Measurements from ENCODE around the gene MICAL2.

Gene MICAL2

DNA sequence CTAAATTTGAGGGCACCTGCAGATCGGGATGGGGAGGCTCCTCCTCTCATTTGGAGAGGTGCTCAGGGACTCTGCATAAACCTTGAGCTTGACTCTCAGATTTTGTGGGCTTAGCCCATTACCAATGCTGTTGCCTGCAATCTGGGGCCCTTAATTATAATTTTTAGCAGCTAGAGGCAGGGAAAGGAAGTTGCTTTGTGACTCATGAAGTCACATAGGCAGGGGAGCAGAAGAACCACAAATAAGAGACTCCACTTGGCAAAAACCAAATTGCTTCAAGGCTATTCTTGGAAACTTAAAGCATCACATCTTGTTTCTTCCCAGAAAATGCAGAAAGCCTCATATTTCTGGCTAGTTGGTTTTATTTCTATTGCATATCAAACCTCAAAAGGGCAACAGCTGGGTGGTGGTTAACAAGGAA is 46.9 kb downstream of the MICAL2 start:
- Mint-ChIP-seq H3K4me1 (peaks cover 28% of the 10 kb centered on the region), H3K4me3 (no peak overlapping the region), H3K27ac (no peak overlapping the region), H3K36me3 (ENCODE audit: low read depth) (no peaks in the 10 kb centered on the region), H3K9me3 (no peaks in the 10 kb centered on the region), H3K27me3 (ENCODE audit: low read depth, poor library complexity) (peaks cover 29% of the 10 kb centered on the region)
- DNase-seq, result no peak
- TF ChIP-seq, protein P1, sequence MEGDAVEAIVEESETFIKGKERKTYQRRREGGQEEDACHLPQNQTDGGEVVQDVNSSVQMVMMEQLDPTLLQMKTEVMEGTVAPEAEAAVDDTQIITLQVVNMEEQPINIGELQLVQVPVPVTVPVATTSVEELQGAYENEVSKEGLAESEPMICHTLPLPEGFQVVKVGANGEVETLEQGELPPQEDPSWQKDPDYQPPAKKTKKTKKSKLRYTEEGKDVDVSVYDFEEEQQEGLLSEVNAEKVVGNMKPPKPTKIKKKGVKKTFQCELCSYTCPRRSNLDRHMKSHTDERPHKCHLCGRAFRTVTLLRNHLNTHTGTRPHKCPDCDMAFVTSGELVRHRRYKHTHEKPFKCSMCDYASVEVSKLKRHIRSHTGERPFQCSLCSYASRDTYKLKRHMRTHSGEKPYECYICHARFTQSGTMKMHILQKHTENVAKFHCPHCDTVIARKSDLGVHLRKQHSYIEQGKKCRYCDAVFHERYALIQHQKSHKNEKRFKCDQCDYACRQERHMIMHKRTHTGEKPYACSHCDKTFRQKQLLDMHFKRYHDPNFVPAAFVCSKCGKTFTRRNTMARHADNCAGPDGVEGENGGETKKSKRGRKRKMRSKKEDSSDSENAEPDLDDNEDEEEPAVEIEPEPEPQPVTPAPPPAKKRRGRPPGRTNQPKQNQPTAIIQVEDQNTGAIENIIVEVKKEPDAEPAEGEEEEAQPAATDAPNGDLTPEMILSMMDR (IDR thresholded peaks at IDR 0.05), result no peak

DNA sequence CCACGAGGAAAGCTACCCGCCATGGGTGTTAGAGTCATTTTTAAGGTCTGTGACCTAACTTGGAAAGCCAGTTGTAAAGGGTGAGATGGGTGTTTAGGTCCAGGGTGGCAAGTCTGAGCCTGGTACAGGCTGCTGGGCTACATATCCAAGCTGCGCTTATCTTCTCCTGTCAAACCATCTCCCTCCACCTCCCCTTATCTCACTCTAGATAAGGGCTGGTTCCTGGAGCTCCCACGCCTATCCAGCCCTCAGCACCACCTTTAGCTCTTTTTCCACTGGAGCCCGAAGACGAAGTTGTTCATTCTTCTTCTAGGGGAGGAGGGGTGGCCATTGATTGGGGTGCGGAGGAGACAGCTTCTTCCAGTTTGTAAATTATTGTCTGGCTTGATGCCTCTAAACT is 48.5 kb downstream of the MICAL2 start:
- TF ChIP-seq, protein P1 (IDR thresholded peaks at IDR 0.05), result no peak
- no peaks in the 10 kb centered on the region for H3K9me3 Mint-ChIP-seq
- peaks cover 38% of the 10 kb centered on the region for H3K4me1 Mint-ChIP-seq
- no peak for DNase-seq
- no peak overlapping the region for H3K4me3 Mint-ChIP-seq
- H3K36me3 Mint-ChIP-seq (ENCODE audit: low read depth), result no peaks in the 10 kb centered on the region
- peaks cover 32% of the 10 kb centered on the region for H3K27me3 Mint-ChIP-seq (ENCODE audit: low read depth, poor library complexity)
- H3K27ac Mint-ChIP-seq, result no peak overlapping the region

DNA sequence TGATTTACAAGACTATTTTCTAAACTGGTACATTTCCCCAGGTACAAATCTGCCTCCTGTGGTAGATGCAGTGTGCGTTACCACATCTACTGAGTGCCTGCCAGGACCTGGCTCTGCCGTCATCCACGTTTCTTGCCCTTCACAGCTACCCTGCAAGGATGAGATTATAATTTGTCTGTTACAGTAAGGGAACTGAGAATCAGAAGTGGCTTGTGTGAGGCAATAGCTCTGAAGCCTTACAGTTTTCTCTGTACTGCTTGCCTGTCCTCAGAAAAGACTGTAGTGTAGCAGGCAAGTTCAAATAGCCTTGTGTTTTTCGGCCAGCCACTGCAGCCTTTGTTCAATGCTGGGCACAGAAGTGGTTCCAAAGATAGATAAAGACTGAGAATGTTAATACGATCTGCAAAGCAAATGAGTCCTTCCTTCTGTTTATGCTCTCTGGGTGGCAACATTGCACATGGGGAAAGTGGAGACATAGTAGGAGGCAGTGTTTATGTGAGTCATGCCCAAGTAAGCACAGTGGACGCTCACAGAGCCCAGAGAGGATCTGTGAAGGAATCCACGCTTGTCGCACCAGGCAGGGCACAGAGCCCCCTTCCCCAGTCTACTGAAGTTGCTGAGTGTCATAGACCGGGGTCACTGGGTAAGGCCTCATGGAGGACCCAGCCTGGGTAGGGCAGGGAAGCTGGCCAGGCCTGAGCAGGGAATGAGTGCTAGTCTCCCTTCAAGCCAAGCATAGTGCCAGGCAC is 49.1 kb downstream of the MICAL2 start:
- H3K36me3 Mint-ChIP-seq (ENCODE audit: low read depth), result no peaks in the 10 kb centered on the region
- peaks cover 34% of the 10 kb centered on the region for H3K27me3 Mint-ChIP-seq (ENCODE audit: low read depth, poor library complexity)
- no peak for DNase-seq
- no peaks in the 10 kb centered on the region for H3K9me3 Mint-ChIP-seq
- TF ChIP-seq, protein P1 (IDR thresholded peaks at IDR 0.05), result no peak
- H3K4me1 Mint-ChIP-seq, result peaks cover 44% of the 10 kb centered on the region
- no peak overlapping the region for H3K27ac Mint-ChIP-seq
- no peak overlapping the region for H3K4me3 Mint-ChIP-seq

DNA sequence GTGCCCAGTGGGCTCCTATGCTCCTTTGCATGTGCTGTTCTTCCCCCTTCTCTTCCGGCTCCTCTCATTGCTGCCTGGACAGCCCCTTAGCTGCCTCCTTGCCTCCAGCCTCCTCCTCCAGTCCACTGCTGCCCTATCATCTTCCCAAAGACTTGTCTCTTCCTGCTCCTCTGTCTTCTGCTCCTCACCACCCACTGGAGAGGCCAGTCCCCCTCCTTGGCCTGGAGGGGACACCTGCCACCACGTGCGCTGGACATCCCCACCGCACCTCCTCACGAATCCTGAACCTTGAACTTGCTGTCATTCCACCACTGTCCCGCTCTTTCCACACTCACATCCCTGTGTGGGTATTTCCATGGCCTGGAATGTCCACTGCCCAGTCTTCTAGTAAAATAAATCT is 49.8 kb downstream of the MICAL2 start:
- no peak overlapping the region for H3K4me3 Mint-ChIP-seq
- TF ChIP-seq, protein P1 (IDR thresholded peaks at IDR 0.05), result no peak
- peaks cover 33% of the 10 kb centered on the region for H3K27me3 Mint-ChIP-seq (ENCODE audit: low read depth, poor library complexity)
- no peak overlapping the region for H3K27ac Mint-ChIP-seq
- no peak for DNase-seq
- peaks cover 45% of the 10 kb centered on the region for H3K4me1 Mint-ChIP-seq
- no peaks in the 10 kb centered on the region for H3K9me3 Mint-ChIP-seq
- H3K36me3 Mint-ChIP-seq (ENCODE audit: low read depth), result no peaks in the 10 kb centered on the region

DNA sequence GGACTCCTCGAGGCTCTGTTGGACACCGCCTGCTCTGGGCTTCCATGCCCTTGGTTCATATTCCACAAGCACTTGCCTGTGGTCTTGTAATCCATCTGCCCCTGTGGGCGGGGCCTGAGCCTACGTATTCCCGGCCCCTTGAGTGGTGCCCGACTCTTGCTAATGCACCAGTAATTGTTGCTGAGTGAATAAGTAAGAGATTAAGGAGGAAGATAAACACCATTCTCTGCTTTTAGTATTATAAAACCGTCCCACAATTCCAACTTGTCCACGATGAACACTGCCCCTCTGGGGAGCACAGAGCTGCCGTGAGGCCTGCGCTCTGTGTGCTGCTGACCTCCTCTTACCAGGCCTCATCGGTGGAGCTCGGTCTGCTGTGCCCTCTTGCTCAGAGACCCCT is 50.3 kb downstream of the MICAL2 start:
- H3K4me1 Mint-ChIP-seq, result peaks cover 45% of the 10 kb centered on the region
- DNase-seq, result no peak
- TF ChIP-seq, protein P1 (IDR thresholded peaks at IDR 0.05), result no peak
- H3K4me3 Mint-ChIP-seq, result no peak overlapping the region
- H3K27ac Mint-ChIP-seq, result no peak overlapping the region
- no peaks in the 10 kb centered on the region for H3K9me3 Mint-ChIP-seq
- no peaks in the 10 kb centered on the region for H3K36me3 Mint-ChIP-seq (ENCODE audit: low read depth)
- H3K27me3 Mint-ChIP-seq (ENCODE audit: low read depth, poor library complexity), result peaks cover 29% of the 10 kb centered on the region

DNA sequence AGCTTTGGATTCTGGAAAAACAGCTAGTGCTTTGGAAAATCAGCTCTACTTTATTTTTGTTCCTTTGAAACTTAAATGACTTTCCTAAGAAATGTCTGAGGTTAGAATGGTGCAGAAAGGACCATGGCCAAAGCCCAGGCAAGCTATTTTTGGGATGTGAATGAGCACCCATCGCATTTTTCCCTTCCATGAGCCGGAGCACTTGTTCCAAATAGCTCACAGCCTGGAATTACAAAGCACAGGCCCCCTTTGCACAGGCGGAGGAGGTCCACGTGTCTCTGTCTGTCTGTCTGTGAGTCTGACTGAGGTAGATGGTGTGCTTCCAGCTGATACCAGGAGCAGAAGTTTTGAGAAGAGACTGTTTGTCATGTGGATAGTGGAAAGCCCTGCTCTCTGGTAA is 50.7 kb downstream of the MICAL2 start:
- no peaks in the 10 kb centered on the region for H3K36me3 Mint-ChIP-seq (ENCODE audit: low read depth)
- H3K4me1 Mint-ChIP-seq, result peaks cover 45% of the 10 kb centered on the region
- H3K4me3 Mint-ChIP-seq, result no peak overlapping the region
- H3K27ac Mint-ChIP-seq, result no peak overlapping the region
- H3K9me3 Mint-ChIP-seq, result no peaks in the 10 kb centered on the region
- TF ChIP-seq, protein P1 (IDR thresholded peaks at IDR 0.05), result no peak
- peaks cover 27% of the 10 kb centered on the region for H3K27me3 Mint-ChIP-seq (ENCODE audit: low read depth, poor library complexity)
- DNase-seq, result no peak

Measured in nephron progenitor cell (in vitro differentiated cells).